Femur (tissue), 1 donor: ENCODE data around the gene STKLD1.

Experiments used
- DNase-seq: peaks from one replicate; pipeline ENCODE4 v3.0.0-alpha.2; 2017

Gene STKLD1

DNA sequence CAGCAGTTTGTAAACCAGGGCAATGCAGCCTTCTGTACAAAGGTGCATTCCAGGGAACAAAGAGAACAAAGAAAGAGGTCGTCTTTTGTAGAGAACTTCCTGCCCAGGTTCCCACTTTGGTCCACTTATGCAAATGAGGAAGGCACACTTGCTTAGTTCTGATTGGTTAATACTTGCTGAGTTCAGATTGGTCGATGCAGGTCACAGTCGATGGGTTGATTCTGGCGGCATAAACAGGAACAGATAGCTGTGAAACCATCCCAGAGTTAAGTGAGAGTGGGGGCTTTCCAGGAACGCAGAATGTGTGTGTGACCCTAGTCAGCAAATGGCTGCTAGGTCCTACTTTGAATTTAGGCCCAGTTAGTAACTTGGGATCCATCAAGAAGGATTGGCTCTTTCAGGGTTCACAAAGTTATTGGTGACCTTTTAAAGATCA, 44.2 kb downstream of the STKLD1 start:
- no peak for DNase-seq

DNA sequence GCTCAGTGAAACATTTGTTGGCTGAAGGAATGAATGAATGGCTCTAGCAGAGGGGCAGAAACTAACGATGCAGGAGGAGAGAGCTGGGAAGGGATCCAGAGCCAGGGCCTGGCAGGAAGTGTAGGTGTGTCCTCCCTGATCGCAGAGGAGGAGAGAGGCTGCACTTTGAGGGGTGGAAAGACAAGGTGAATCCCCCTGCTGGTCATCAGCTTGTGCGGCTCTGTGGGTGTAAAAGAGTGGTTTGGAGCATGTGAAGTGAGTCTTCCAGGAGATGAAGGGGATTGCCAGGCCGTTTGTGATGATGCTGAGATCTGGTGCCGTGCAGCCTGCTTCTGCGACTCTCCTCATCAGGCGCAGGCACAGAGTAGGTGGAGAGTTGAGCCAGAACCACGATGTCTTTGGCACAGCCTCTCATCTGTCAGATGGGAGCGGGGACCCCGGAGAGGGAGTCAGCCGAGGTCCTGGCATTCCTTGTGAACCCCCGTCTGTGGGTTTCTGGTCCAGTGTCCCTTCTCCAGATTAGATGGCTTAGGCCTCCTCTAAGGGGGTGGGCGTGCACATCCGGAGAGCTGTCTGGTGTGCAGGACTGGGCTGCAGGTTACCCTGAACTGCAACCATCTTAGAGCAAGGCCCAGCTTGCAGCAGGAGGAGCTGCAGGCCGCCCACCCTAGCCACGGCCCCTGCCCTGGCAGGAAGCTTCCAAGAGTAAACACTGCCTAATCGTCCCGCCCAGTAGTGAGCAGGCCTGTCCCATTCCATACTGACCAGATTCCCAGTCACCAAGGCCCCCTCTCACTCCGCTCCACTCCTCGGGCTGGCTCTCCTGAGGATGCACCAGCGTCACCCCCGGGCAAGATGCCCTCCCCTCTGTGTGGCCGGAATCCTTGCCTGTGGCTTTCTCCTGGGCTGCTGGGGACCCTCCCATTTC, 45.7 kb downstream of the STKLD1 start, which contains the start of gene ADAMTS13:
TSS of gene ADAMTS13 (plus strand) at position 753 of the 928 bp plus-strand sequence. CDS start at position 830, 77 bp downstream.
- DNase-seq = no peak

DNA sequence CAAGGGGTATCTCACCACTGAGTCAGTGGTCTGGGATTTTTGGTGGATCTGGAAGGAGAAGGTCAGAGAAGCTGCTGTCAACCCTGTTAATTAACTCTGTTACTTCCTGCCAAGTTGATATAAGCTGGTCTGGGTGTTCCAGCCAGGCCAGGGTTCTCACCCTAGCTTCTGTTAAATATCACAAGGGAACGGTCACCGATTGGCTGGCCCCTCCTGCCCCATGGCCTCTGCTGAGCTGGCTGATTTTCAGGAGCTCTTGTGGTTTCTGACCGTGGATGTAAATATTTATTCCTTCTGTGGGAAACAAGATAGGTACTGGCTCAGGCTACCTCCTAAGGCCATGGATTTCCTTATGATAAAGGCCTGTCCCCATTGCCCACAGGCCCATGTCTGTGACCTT, 47.0 kb downstream of the STKLD1 start:
- DNase-seq = no peak

DNA sequence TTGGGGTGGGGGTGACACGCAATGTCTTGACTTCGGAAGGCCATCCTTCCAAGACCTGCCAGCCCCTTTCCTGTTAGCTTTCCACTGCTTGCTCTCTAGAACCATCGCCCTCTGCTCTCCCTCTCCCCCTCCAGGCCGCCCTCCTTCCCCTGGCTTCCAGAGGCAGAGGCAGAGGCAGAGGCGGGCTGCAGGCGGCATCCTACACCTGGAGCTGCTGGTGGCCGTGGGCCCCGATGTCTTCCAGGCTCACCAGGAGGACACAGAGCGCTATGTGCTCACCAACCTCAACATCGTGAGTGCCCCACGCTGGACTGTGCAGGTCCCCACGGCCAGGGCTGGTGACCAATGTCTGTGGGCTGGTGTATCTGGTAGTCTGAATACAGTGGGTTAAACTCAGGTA, 48.0 kb downstream of the STKLD1 start:
- DNase-seq = no peak

DNA sequence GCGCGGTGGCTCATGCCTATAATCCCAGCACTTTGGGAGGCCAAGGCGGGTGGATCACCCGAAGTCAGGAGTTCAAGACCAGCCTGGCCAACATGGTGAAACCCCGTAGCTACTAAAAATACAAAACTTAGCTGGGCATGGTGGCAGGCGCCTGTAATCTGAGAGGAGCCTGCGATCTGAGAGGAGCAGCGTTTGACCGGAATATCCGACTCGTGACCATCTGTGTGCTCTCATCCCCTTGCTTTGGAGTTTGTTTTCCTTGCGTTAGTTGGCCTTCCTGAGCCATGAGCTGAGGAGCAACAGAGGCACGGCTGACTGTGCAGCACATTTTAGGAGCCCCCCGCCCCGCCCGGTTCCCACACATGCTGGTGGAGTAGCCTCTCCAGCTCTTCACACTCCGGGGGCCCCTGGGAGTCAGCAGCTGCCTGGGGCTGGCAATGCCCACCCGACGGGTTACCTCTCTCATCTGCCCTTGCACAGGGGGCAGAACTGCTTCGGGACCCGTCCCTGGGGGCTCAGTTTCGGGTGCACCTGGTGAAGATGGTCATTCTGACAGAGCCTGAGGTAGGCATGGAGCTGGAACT, 49.0 kb downstream of the STKLD1 start:
- DNase-seq = no peak

DNA sequence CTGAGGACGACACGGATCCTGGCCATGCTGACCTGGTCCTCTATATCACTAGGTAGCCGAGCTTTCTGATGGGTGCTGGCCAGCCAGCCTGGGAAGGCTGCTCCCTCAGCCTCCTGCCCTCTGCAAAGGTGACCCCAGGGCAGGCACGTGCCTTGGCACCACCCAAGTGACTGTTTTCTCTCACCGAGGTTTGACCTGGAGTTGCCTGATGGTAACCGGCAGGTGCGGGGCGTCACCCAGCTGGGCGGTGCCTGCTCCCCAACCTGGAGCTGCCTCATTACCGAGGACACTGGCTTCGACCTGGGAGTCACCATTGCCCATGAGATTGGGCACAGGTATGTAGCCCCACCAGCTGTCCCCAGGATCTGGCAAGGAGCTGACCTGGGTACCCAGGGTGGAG, 49.8 kb downstream of the STKLD1 start:
- no peak for DNase-seq

DNA sequence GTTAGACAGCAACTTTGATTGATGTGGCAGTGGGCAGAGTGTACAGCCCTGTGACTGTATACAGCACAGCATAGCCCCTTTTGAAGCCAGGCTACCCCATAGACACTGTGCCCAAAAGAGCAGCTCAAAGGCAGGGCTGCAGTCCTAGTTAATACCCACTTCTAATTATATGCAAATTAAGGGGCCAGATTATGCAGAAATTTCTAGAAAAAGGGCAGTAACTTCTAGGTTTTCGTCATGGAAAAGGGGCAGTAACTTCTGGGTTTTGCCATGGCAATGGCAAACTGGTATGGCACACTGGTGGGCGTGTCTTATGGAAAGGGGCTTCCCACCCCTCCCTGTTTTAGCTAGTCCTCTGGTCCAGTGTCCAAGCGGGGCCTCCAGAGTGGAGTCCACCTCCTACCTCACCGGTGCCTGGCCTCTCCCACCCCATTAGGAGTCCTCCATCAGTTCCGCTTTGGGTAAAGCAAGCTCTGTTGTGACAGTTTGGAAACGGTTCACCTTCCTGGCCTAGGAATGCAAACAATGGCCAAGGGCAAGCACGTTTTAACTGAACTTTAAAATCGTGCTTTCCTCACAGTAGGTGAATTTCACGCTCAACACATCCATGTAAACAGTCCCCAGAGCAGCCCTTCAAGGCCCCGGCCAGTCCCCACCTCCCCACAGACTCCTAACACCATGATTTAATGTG, 51.6 kb downstream of the STKLD1 start:
- no peak for DNase-seq

DNA sequence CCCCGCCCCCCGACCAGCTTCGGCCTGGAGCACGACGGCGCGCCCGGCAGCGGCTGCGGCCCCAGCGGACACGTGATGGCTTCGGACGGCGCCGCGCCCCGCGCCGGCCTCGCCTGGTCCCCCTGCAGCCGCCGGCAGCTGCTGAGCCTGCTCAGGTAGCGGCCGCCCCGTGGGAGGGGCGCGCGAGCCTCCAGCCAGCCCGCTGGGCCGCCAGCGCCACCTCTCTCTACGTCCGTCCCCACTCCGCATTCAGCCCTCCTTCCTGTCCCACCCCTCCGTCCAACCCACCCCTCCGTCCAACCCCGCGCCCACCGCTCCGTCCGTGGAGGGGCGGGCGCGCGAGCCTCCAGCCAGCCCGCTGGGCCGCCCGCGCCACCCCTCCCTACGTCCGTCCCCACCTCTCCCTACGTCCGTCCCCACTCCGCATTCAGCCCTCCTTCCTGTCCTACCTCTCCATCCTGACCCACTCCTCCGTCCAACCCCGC, 52.5 kb downstream of the STKLD1 start:
- DNase-seq = peak; percentile 46

DNA sequence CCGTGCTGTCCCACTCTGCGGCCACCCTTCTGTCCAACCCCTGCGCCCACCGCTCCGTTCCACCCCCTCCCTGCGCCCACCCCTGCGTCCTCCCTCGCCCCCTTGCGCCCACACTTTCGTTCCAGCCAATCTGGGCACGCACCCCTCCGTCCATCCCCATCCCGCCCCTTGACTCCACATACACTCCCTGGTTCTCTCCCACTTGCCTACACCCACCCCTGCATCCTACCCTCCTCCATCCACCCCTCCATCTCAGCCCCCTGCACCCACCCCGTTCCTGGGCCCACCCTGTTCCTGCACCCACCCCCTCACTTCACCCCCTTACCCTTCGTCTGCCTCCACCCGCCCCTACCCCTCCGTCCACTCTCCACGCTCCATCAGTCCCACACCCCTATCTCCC, 53.0 kb downstream of the STKLD1 start:
- DNase-seq = no peak

DNA sequence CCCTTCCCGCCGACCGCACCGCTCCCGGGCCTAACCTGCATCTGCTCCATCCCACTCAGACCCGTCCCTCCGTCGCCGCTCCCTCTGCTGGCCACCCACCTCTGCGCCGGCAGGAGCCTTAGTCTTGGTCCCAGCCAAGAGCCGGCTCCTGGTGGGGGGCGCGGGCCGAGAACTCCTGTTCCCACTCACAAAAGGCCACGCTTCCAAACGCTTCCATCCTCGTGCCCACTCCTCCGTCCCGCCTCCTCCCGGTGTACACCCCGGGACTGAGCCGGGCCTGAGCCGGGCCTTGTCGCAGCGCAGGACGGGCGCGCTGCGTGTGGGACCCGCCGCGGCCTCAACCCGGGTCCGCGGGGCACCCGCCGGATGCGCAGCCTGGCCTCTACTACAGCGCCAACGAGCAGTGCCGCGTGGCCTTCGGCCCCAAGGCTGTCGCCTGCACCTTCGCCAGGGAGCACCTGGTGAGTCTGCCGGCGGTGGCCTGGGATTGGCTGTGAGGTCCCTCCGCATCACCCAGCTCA, 53.5 kb downstream of the STKLD1 start:
- DNase-seq = peak; percentile 54

DNA sequence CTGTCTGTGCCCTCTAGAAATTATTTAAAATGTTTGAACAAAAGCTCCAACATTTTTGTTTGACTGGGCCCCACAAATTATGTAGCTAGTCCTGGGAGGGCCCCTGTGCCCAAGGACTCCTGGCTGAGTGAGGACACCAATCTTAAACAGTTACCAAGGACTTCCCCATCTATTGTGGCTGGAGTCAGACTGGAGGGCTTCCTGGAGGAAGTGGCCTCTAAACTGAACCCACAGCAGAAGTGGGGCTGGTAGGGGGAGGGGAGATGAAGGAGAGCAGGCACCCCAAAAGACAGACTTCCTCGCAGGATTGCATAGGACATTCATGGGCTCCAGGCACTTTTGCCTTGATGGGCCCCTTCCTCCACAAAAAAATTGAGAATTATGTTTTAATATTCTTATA, 54.1 kb downstream of the STKLD1 start:
- DNase-seq = no peak

DNA sequence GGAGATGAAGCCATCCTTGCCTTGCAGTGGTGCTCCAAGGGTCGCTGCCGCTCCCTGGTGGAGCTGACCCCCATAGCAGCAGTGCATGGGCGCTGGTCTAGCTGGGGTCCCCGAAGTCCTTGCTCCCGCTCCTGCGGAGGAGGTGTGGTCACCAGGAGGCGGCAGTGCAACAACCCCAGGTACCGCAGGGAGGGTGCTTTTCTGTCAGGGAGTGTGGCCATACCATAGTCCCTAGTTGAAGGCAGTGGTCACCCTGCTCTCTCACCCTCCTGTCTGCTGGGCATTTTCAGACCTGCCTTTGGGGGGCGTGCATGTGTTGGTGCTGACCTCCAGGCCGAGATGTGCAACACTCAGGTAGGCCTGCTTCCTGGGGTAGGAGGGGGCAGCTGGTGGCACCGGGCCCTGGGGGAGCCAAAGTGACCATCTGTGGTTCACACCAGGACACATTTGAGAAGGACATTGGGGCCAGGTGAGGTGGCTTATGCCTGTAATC, 57.2 kb downstream of the STKLD1 start:
- DNase-seq = no peak

DNA sequence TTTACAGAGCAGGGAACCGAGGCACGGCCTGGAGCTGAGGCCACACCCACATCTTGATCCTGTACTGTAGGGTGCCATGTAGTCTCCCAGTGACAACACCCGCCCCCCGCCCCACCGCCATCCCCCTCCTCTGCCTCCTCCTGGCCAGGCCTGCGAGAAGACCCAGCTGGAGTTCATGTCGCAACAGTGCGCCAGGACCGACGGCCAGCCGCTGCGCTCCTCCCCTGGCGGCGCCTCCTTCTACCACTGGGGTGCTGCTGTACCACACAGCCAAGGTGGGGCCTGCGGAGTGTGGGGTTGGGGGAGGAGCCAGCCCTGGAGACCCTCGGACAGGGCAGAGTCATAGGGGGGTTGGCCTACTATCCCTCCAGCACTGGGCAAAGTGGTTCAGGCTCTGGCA, 60.5 kb downstream of the STKLD1 start:
- no peak for DNase-seq

DNA sequence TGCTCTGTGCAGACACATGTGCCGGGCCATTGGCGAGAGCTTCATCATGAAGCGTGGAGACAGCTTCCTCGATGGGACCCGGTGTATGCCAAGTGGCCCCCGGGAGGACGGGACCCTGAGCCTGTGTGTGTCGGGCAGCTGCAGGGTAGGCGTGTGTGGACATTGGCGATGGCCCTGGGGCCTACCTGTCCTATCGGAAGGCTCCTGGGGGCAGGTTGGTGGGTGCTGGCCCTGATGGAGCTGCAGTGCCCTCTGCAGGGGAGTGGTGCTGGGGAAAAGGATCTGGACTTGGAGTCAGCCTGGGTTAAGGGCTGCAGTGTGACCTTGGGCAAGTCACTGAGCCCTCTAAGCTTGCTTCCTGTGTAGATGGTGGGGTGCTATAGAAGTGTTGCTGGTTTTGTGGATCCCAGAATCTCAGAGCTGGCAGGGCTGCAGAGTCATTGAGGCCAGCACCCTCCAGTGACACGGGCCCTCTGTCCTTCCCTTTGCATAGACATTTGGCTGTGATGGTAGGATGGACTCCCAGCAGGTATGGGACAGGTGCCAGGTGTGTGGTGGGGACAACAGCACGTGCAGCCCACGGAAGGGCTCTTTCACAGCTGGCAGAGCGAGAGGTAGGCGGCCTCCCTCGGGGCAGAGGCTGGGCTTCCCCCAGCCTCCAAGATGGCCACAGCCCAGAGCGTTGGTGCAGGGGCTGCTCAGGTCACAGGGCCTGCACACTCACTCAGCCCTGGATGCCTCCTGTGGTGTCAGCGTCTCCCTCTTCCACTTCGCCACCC, 61.8 kb downstream of the STKLD1 start:
- DNase-seq = no peak

DNA sequence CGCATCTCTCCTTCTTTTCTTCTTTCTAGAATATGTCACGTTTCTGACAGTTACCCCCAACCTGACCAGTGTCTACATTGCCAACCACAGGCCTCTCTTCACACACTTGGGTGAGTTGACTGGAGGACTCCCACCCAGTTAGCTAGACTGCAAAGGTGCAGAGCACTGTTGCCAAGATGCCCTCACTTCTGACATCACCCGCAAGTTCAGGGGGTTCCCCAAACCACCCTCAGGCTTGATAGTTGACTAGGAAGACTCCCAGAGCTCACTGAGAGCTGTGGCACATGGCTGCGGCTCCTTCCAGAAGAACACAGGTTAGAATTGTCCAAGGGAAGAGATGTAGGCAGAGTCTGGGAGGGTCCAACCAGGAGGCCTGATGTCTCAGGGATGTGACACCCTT, 63.2 kb downstream of the STKLD1 start:
- DNase-seq = no peak

DNA sequence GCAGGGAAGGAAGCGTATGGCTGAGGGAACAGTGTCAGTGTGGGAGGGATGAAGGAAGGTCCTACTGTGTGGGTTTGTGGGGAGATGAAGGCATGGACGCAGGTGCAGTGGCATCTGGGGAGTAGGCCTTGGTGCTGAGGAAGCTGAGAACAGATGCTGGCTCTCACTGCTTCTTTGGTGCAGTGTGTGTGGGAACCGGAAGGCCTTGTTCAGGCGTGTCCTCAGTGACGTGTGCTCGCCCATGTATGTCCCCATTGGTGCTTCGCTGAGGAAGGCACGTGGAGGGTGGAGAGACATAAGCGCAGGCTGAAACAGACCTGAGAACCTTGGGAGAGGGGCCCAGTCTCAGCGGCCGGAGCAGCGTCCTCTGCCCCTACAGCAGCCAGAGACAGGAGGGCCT, 64.7 kb downstream of the STKLD1 start:
- DNase-seq = no peak

DNA sequence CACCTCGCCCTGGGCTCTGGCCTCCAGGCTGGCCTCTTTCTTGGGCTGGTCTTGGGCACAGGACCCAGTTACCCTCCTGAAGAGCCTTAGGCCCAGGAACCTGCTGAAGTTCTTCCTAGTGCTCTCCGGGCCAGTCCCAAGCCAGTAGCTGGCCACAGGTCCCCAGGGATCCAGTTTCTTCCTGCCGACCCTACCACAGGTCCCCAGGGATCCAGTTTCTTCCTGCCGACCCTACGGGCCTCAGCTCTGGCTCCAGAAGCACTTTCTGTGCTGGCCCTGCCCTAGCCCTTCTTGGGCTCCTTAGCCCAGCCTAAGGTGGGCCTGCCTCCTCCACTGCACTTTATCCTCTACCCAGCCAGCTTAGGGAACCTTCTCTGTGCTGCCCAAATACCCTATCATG, 65.4 kb downstream of the STKLD1 start:
- DNase-seq = no peak

DNA sequence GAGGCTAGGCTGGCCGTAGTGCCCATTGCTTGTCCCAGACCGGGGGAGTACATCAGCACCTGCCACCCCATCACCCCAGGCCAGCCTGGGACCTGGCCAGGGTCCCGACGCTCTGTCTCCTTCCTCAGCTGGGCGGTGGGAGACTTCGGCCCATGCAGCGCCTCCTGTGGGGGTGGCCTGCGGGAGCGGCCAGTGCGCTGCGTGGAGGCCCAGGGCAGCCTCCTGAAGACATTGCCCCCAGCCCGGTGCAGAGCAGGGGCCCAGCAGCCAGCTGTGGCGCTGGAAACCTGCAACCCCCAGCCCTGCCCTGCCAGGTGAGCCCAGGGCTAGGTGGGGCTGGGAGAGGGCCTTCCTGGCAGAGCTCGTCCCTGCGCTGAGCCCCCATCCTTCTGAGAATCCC, 67.1 kb downstream of the STKLD1 start:
- no peak for DNase-seq

DNA sequence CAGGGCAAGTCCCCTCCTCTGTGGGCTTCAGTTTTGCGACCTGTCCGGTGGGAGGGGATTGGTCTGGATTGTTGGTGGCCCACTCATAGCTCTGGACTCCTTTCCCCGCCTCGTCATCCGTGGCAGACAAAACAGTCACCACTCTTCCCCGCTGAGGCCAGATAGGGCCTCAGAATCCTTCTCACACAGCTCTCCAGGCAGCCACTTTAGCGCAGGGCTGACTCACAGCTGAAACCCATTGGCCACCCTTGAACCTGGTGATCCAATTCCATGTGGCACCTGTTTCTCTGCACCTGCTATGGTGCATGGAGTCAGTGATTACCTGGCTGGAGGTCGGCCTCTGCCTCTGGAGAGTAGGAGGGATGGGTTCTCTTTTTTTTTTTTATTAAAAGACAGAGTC, 67.8 kb downstream of the STKLD1 start:
- DNase-seq = no peak

DNA sequence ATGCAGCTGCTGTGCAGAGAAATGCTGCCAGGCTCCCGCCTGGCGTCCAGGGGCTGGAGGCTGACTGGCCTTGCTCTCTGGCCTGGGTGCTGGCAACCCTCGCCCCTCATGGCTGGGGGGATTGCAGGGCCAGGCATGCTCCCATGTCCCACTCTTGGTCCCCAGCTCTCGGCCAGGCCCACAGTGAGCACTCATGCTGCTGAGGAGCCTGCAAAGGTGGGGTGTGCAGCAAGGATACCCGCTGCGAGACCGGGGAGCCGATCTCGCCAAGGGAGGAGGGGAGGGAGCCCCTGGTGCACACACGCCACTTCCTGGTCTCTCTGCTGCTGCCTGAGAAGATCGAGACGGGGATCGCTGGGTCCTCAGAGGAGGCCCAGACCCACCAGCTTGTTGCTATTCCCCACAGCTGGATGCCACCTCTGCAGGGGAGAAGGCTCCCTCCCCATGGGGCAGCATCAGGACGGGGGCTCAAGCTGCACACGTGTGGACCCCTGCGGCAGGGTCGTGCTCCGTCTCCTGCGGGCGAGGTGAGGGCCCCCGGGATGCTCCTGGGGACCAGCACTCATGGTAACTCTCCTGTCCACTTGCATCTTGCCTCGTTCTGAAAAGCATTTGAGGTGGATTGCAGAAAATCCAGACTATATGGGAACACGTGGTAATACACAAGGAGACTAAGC, 69.3 kb downstream of the STKLD1 start:
- DNase-seq = no peak

DNA sequence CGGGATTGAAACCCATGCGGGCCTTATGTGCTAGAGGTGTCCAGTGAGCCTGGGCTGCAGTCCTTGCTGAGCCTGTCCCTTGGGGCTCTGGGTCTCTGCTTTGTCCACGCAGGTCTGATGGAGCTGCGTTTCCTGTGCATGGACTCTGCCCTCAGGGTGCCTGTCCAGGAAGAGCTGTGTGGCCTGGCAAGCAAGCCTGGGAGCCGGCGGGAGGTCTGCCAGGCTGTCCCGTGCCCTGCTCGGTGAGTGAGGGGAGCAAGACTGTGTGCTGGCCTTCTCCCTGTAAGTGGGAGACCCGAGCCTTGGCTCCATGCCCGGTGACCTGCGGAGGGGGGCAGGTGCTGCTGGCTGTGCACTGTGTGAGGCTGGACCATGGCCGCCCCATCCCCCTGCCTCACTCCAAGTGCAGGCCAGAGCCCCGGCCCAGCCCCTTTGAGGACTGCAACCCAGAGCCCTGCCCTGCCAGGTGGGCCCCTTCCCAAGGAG, 72.4 kb downstream of the STKLD1 start:
- DNase-seq = no peak

DNA sequence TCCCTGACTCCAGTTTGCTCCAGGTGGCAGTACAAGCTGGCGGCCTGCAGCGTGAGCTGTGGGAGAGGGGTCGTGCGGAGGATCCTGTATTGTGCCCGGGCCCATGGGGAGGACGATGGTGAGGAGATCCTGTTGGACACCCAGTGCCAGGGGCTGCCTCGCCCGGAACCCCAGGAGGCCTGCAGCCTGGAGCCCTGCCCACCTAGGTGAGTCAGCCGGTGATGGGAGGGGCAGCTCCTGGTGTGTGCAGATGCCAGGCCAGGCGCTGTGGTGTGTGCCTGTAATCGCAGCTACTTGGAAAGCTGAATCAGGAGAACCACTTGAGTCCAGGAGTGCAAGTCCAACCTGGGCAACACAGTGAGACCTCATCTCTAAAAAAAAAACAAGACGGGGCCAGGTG, 73.6 kb downstream of the STKLD1 start:
- no peak for DNase-seq
